Measurements from ENCODE around the gene GPAM. TPM values are rescaled to one million over a fixed set of nuclear protein-coding genes. Genes with fewer than 3 reads are reported as not detected.

Gene GPAM
- total RNA-seq, 1 experiment from 2014 or later: 12.2 TPM

DNA sequence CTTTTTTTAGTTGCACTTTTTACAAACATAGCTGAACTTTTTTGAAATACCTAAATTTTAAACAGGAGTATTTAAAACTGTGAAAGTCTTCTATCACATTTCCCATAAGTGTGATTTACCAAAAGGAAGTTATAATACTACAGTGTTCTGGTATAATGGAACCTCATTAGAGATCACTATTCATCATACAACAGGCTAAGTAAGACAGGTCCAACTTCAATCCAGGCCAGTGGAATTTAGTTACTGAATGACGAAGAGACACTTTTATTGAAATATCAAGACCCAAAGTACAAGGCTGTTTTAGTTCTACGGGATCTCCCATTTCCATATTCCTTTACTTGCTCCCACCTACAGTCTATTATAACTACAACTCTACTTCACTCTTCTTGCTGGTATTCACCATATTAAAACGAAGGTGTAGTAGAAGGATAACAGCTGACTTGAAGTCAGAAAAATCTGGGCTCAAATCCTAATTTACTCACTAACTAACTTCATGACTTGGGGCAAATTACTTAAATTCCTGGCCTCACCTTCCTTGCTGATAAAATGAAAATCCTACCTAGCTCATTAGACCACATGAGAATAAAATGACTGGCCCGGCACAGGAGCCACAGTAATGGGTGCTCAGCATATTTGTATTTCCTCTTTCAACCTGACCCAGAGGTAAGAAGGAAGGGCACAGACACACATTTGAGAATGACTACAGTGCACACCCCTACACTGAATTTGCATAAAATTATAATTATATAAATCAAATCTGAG lies 21.6 kb downstream of the GPAM start (continued):
- TF ChIP-seq NR3C1 (CRISPR knock-in tag; conservative IDR thresholded peaks at IDR 0.05; ENCODE audit: low read depth) (no peak), NR1H2 (CRISPR knock-in tag; IDR thresholded peaks at IDR 0.05) (no peak), NFATC4 (CRISPR knock-in tag; IDR thresholded peaks at IDR 0.05) (no peak), JAZF1 (CRISPR knock-in tag; IDR thresholded peaks at IDR 0.05) (no peak)
- TF ChIP-seq, protein P1, sequence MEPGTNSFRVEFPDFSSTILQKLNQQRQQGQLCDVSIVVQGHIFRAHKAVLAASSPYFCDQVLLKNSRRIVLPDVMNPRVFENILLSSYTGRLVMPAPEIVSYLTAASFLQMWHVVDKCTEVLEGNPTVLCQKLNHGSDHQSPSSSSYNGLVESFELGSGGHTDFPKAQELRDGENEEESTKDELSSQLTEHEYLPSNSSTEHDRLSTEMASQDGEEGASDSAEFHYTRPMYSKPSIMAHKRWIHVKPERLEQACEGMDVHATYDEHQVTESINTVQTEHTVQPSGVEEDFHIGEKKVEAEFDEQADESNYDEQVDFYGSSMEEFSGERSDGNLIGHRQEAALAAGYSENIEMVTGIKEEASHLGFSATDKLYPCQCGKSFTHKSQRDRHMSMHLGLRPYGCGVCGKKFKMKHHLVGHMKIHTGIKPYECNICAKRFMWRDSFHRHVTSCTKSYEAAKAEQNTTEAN (CRISPR knock-in tag; IDR thresholded peaks at IDR 0.05): no peak
- TF ChIP-seq, protein P2, sequence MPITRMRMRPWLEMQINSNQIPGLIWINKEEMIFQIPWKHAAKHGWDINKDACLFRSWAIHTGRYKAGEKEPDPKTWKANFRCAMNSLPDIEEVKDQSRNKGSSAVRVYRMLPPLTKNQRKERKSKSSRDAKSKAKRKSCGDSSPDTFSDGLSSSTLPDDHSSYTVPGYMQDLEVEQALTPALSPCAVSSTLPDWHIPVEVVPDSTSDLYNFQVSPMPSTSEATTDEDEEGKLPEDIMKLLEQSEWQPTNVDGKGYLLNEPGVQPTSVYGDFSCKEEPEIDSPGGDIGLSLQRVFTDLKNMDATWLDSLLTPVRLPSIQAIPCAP (CRISPR knock-in tag; IDR thresholded peaks at IDR 0.05): no peak

DNA sequence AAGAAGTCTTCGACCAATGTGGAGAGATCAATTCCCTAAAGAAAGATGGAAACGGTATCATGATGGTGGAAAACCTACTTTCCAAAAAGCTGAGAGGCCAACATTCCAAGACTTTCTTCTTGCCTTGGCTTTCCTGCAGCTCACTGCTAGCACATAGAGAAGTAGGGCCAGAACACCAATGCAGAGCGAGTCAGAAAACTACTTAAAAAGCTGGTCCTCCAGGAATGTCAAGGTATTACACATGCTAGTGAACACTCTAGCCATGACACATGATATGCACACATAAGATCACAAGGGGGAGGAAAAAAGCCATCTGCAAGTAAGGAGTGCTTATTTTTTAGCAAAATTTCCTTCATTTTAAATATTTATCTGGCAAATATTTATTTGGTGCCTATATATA lies 22.7 kb downstream of the GPAM start:
- Mint-ChIP-seq H3K27ac (no peak overlapping the region), H3K27me3 (ENCODE audit: low read depth) (no peaks in the 10 kb centered on the region), H3K9me3 (no peaks in the 10 kb centered on the region), H3K4me1 (no peaks in the 10 kb centered on the region), H3K4me3 (no peak overlapping the region), H3K36me3 (peaks cover 61% of the 10 kb centered on the region)
- TF ChIP-seq, protein P2 (CRISPR knock-in tag; IDR thresholded peaks at IDR 0.05): no peak
- ChIA-PET CTCF (no interaction called here), POLR2A (no interaction called here)
- DNase-seq (ENCODE audit: low spot score) (no peak), ATAC-seq (no peak)

DNA sequence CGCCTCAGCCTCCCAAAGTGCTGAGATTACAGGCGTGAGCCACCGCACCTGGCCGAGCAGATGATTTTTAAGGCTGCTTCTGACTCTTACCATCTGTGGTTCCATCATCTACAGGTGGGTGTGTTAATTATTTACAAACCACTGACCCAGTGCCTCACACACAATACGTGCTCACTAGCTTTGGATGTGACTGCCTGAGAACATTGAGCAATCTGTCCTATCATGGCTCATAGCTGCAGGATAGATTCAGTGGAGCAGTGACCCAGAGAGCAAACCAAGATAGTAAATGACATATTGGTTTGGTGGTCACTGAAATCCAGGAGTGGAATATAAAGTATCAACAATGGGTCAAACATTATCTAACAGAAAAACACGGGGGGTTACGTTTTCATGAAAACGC lies 24.1 kb downstream of the GPAM start:
- Mint-ChIP-seq H3K9me3 (no peaks in the 10 kb centered on the region), H3K27ac (no peak overlapping the region), H3K4me1 (no peaks in the 10 kb centered on the region), H3K4me3 (no peak overlapping the region), H3K27me3 (ENCODE audit: low read depth) (no peaks in the 10 kb centered on the region), H3K36me3 (peaks cover 72% of the 10 kb centered on the region)
- no peak for ATAC-seq
- no peak for DNase-seq (ENCODE audit: low spot score)
- POLR2A ChIA-PET: no interaction called here
- CTCF ChIA-PET: interaction anchor here (0.7 kb wide), 1 partner anchor 144 kb away, joined by 3 read pairs; no protein-coding TSS in a partner anchor
- TF ChIP-seq CBFB (CRISPR knock-in tag; IDR thresholded peaks at IDR 0.05; ENCODE audit: low read depth) (no peak), RORB (CRISPR knock-in tag; IDR thresholded peaks at IDR 0.05) (no peak), ZNF138 (CRISPR knock-in tag; conservative IDR thresholded peaks at IDR 0.05) (no peak), ZBTB21 (CRISPR knock-in tag; IDR thresholded peaks at IDR 0.05; ENCODE audit: borderline replicate concordance) (no peak), ATF1 (CRISPR knock-in tag; IDR thresholded peaks at IDR 0.05) (no peak), JAZF1 (CRISPR knock-in tag; IDR thresholded peaks at IDR 0.05) (no peak)
- TF ChIP-seq, protein P3, sequence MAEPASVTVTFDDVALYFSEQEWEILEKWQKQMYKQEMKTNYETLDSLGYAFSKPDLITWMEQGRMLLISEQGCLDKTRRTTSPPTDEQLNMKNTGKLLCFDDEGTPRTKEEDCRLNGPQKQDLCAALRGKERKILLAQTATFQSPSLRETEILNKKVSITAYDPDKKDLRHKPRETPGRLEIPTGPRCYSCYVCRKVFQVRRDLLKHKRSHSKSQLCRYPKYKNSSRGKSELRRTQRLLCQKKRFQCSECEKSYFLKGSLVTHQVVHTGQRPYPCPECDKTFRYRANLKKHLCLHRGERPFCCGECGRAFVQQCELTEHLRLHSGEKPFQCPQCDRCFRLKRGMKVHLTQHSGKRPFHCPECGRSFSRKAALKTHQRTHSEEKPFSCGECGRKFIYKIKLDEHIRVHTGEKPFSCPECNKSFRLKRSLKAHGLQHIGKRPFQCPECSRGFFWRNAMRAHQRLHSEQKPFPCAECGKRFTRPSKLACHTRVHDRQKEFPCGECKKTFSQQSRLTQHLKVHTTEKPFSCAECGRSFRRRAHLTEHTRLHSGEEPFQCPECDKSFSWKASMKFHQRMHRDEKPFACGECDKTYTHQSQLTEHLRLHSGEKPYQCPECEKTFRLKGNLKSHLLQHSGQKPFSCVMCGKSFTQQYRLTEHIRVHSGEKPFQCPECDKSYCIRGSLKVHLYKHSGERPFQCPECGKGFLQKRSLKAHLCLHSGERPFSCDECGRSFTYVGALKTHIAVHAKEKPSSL (CRISPR knock-in tag; conservative IDR thresholded peaks at IDR 0.05): no peak

DNA sequence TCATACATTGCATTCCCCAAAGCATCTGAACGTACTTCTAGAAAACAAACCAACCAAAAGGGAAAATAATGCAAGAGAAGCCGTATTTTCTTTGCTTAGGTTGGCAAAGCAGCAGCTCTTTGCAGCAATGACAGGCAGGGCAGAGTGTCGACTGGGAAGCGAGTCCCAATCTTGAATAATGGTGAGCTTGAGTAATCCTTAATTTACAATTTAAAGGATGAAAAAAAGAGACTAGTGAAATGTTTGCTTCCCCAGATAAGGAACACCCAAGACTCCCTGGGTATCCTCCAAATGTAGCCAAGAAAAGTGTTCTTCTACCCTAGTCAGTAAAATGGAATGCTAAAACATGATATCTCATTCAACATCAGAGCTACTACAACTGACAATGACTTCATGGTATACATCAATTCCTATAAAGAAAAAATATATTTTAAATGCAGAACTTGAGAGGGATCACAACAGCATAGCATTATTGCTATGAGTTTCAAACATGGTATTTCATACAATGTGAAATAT lies 32.0 kb downstream of the GPAM start:
- POLR2A ChIA-PET: no interaction called here
- Mint-ChIP-seq H3K4me1 (0 out of 2 replicates have a peak, but pooled peaks cover 2% of the 10 kb centered on the region), H3K27ac (no peak overlapping the region), H3K9me3 (no peaks in the 10 kb centered on the region), H3K4me3 (no peak overlapping the region), H3K36me3 (peaks cover 19% of the 10 kb centered on the region), H3K27me3 (ENCODE audit: low read depth) (no peaks in the 10 kb centered on the region)
- CTCF ChIA-PET: interaction anchor here (1.6 to 2.7 kb wide), 3 partner anchors 11 to 156 kb away, joined by 8 to 10 read pairs (median 10); no protein-coding TSS in a partner anchor
- ATAC-seq (no peak), DNase-seq (ENCODE audit: low spot score) (no peak)
- TF ChIP-seq, protein P4, sequence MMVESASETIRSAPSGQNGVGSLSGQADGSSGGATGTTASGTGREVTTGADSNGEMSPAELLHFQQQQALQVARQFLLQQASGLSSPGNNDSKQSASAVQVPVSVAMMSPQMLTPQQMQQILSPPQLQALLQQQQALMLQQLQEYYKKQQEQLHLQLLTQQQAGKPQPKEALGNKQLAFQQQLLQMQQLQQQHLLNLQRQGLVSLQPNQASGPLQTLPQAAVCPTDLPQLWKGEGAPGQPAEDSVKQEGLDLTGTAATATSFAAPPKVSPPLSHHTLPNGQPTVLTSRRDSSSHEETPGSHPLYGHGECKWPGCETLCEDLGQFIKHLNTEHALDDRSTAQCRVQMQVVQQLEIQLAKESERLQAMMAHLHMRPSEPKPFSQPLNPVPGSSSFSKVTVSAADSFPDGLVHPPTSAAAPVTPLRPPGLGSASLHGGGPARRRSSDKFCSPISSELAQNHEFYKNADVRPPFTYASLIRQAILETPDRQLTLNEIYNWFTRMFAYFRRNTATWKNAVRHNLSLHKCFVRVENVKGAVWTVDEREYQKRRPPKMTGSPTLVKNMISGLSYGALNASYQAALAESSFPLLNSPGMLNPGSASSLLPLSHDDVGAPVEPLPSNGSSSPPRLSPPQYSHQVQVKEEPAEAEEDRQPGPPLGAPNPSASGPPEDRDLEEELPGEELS (CRISPR knock-in tag; IDR thresholded peaks at IDR 0.05): no peak
- TF ChIP-seq, protein P5, sequence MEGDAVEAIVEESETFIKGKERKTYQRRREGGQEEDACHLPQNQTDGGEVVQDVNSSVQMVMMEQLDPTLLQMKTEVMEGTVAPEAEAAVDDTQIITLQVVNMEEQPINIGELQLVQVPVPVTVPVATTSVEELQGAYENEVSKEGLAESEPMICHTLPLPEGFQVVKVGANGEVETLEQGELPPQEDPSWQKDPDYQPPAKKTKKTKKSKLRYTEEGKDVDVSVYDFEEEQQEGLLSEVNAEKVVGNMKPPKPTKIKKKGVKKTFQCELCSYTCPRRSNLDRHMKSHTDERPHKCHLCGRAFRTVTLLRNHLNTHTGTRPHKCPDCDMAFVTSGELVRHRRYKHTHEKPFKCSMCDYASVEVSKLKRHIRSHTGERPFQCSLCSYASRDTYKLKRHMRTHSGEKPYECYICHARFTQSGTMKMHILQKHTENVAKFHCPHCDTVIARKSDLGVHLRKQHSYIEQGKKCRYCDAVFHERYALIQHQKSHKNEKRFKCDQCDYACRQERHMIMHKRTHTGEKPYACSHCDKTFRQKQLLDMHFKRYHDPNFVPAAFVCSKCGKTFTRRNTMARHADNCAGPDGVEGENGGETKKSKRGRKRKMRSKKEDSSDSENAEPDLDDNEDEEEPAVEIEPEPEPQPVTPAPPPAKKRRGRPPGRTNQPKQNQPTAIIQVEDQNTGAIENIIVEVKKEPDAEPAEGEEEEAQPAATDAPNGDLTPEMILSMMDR (IDR thresholded peaks at IDR 0.05): no peak
- TF ChIP-seq TCF7 (CRISPR knock-in tag; IDR thresholded peaks at IDR 0.05; ENCODE audit: low read depth) (no peak), ATF1 (CRISPR knock-in tag; IDR thresholded peaks at IDR 0.05) (no peak), JAZF1 (CRISPR knock-in tag; IDR thresholded peaks at IDR 0.05) (no peak), ESRRA (CRISPR knock-in tag; IDR thresholded peaks at IDR 0.05; ENCODE audit: borderline replicate concordance) (no peak), SMAD3 (CRISPR knock-in tag; IDR thresholded peaks at IDR 0.05; ENCODE audit: borderline replicate concordance) (no peak), NR3C1 (CRISPR knock-in tag; conservative IDR thresholded peaks at IDR 0.05; ENCODE audit: low read depth) (no peak)
- TF ChIP-seq, protein P6, sequence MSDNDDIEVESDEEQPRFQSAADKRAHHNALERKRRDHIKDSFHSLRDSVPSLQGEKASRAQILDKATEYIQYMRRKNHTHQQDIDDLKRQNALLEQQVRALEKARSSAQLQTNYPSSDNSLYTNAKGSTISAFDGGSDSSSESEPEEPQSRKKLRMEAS (CRISPR knock-in tag; IDR thresholded peaks at IDR 0.05): no peak

Measured in WTC11 (cell line).